Measurements from ENCODE around the gene ZNF778. TPM values are rescaled to one million over a fixed set of nuclear protein-coding genes. Genes with fewer than 3 reads are reported as not detected.

The ZNF778 gene
- total and polyA plus RNA-seq, 2 of the 13 experiments (the other 11 are each of a cell fraction or from before 2014, with no cell fraction given), result 3.8 to 7.2 TPM

- TF ChIP-seq ZBTB40 (IDR thresholded peaks at IDR 0.05), result no peak
- peak; percentile 77 for TF ChIP-seq ZBTB40 (CRISPR knock-in tag; IDR thresholded peaks at IDR 0.05)
- TF ChIP-seq ZNF619 (CRISPR knock-in tag; IDR thresholded peaks at IDR 0.05), result no peak; the same call in 1 of the 2 replicates
- TF ChIP-seq ARHGAP35 (CRISPR knock-in tag; IDR thresholded peaks at IDR 0.05; ENCODE audit: borderline replicate concordance), result 0 out of 2 replicates have a peak, but pooled peaks have one; percentile 30
- TF ChIP-seq, protein P1, sequence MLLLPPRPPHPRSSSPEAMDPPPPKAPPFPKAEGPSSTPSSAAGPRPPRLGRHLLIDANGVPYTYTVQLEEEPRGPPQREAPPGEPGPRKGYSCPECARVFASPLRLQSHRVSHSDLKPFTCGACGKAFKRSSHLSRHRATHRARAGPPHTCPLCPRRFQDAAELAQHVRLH (CRISPR knock-in tag; IDR thresholded peaks at IDR 0.05; ENCODE audit: borderline replicate concordance, low read depth), result peak; percentile 57
- TF ChIP-seq ZNF333 (CRISPR knock-in tag; IDR thresholded peaks at IDR 0.05; ENCODE audit: borderline replicate concordance), result peak; percentile 76; the same call in 1 of the 2 replicates
- no peak for TF ChIP-seq NFIB (CRISPR knock-in tag; IDR thresholded peaks at IDR 0.05; ENCODE audit: borderline replicate concordance)
- no peak; the same call in 1 of the 2 replicates for TF ChIP-seq KLF13 (CRISPR knock-in tag; IDR thresholded peaks at IDR 0.05)
- peak; percentile 50; the same call in 1 of the 2 replicates for TF ChIP-seq PHF20 (CRISPR knock-in tag; IDR thresholded peaks at IDR 0.05)
- no peak for TF ChIP-seq MATR3 (CRISPR knock-in tag; IDR thresholded peaks at IDR 0.05)
- no peak for TF ChIP-seq ZNF251 (CRISPR knock-in tag; IDR thresholded peaks at IDR 0.05)
- TF ChIP-seq ZSCAN12 (CRISPR knock-in tag; IDR thresholded peaks at IDR 0.05), result peak; percentile 73; the same call in 1 of the 2 replicates
- peak; percentile 42 for TF ChIP-seq RBM39 (IDR thresholded peaks at IDR 0.05; ENCODE audit: low read depth, low read length, poor library complexity, severe bottlenecking)
- TF ChIP-seq, protein P2, sequence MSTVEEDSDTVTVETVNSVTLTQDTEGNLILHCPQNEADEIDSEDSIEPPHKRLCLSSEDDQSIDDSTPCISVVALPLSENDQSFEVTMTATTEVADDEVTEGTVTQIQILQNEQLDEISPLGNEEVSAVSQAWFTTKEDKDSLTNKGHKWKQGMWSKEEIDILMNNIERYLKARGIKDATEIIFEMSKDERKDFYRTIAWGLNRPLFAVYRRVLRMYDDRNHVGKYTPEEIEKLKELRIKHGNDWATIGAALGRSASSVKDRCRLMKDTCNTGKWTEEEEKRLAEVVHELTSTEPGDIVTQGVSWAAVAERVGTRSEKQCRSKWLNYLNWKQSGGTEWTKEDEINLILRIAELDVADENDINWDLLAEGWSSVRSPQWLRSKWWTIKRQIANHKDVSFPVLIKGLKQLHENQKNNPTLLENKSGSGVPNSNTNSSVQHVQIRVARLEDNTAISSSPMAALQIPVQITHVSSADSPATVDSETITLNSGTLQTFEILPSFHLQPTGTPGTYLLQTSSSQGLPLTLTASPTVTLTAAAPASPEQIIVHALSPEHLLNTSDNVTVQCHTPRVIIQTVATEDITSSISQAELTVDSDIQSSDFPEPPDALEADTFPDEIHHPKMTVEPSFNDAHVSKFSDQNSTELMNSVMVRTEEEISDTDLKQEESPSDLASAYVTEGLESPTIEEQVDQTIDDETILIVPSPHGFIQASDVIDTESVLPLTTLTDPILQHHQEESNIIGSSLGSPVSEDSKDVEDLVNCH (CRISPR knock-in tag; IDR thresholded peaks at IDR 0.05), result no peak
- TF ChIP-seq ZNF510 (CRISPR knock-in tag; IDR thresholded peaks at IDR 0.05; ENCODE audit: low read depth), result 0 out of 2 replicates have a peak, but pooled peaks have one; percentile 46
These were observed 29.6 kb downstream of the ZNF778 start (continued) for GRCh38 chr16:89246903-89247733.

All from HepG2 (cell line).